Measurements from ENCODE around the gene PCDHA12.
A peak's percentile ranks its signal among the peaks of the same experiment; 100 is the strongest.
"Not testable (repeated sequence)": the region's sequence is repeated elsewhere in the genome, so short reads cannot be mapped to it uniquely, and the experiment has no call there.

PCDHA12 gene

DNA sequence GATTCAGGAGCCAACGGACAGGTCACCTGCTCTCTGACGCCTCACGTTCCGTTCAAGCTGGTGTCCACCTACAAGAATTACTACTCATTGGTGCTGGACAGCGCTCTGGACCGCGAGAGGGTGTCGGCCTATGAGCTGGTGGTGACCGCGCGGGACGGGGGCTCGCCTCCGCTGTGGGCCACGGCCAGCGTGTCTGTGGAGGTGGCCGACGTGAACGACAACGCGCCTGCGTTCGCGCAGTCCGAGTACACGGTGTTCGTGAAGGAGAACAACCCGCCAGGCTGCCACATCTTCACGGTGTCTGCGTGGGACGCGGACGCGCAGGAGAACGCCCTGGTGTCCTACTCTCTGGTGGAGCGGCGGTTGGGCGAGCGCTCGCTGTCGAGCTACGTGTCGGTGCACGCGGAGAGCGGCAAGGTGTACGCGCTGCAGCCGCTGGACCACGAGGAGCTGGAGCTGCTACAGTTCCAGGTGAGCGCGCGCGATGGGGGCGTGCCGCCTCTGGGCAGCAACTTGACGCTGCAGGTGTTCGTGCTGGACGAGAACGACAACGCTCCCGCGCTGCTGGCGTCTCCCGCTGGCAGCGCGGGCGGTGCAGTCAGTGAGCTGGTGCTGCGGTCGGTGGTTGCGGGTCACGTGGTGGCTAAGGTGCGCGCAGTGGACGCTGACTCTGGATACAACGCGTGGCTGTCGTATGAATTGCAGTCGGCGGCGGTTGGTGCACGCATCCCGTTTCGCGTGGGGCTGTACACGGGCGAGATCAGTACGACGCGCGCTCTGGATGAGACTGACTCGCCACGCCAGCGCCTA, 17.7 kb upstream of the PCDHA12 start:
- no peak for DNase-seq (ENCODE audit: low spot score)

DNA sequence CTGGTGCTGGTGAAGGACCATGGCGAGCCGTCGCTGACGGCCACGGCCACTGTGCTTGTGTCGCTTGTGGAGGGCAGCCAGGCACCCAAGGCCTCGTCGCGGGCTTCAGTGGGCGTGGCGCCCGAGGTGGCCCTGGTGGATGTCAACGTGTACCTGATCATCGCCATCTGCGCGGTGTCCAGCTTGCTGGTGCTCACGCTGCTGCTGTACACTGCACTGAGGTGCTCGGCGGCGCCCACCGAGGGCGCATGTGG, 17.2 kb upstream of the PCDHA12 start:
- DNase-seq (ENCODE audit: low spot score): no peak

DNA sequence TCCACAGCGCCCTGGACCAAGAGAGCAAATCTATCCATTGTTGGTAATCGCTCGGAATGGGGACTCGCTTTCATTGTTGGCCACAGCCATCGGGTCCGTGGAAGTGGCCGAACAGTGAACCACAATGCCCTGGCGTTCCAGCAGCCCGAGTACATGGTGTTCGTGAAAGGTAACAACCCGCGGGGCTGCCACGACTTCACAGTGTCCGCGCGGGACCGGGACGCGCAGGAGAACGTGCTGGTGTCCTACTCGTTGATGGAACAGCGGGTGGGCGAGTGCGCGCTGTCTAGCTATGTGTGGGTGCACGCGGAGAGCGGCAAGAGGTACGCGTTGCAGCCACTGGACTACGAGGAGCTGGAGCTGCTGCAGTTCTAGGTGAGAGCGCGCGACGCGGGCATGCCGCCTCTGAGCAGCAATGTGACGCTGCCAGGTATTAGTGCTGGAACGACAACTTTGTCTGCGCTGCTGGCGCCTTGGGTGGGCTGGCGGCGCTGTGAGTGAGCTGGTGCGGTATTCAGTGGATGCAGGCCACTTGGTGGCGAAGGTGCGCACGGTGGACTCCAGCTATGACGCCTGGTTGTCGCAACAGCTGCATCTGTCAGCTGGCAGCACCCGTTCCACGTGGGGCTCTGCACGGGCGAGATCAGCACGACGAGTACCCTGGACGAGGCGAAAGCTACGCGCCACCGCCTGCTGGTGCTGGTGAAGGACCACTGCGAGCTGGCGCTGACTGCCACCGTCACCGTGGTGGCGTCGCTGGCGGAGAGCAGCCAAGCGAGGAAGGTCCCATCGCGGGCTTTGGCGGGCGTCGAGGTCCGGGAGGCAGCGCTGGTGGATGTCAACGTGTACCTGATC, 12.4 kb upstream of the PCDHA12 start:
- no peak for DNase-seq (ENCODE audit: low spot score)

DNA sequence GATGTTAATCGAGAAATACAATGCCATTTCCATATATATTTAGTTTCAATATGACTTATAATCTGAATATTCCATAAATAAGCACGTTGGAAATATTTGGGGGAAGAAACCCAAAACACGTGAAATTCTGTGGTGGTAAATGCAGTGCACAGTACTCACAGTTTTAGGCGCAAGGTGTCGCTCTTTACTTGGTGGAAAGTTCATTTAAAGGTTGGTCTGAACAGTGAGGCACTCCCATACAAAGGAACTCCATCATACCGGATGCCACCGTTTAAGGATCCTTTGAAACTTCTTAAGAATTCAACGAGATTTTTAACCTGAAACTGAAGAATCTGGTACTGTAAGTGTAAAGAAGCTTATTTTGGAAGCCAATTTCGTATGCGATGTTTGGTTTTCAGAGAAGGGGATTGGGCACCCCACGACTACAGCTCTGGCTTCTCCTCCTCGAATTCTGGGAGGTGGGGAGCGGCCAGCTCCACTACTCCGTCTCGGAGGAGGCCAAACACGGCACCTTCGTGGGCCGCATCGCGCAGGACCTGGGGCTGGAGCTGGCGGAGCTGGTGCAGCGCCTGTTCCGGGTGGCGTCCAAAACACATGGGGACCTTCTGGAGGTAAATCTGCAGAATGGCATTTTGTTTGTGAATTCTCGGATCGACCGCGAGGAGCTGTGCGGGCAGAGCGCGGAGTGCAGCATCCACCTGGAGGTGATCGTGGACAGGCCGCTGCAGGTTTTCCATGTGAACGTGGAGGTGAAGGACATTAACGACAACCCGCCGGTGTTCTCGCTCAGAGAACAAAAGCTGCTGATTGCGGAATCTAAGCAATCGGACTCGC, 6.2 kb upstream of the PCDHA12 start, which contains the start of gene PCDHA11:
Gene PCDHA11, plus strand, starts transcription at position 237 of the 834 bp plus-strand sequence. Its CDS starts 147 bp downstream, at position 384.
- peak; percentile 5 for DNase-seq (ENCODE audit: low spot score)

DNA sequence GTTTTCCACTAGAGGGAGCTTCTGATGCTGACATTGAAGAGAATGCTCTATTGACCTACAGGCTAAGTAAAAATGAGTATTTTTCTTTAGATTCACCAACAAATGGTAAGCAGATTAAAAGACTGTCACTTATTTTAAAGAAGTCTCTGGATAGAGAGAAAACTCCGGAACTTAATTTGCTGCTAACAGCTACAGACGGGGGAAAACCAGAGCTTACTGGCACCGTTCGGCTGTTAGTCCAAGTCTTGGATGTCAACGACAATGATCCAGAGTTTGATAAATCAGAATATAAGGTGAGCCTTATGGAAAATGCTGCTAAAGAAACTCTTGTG, 5.6 kb upstream of the PCDHA12 start:
- peak; percentile 15 for DNase-seq (ENCODE audit: low spot score)

DNA sequence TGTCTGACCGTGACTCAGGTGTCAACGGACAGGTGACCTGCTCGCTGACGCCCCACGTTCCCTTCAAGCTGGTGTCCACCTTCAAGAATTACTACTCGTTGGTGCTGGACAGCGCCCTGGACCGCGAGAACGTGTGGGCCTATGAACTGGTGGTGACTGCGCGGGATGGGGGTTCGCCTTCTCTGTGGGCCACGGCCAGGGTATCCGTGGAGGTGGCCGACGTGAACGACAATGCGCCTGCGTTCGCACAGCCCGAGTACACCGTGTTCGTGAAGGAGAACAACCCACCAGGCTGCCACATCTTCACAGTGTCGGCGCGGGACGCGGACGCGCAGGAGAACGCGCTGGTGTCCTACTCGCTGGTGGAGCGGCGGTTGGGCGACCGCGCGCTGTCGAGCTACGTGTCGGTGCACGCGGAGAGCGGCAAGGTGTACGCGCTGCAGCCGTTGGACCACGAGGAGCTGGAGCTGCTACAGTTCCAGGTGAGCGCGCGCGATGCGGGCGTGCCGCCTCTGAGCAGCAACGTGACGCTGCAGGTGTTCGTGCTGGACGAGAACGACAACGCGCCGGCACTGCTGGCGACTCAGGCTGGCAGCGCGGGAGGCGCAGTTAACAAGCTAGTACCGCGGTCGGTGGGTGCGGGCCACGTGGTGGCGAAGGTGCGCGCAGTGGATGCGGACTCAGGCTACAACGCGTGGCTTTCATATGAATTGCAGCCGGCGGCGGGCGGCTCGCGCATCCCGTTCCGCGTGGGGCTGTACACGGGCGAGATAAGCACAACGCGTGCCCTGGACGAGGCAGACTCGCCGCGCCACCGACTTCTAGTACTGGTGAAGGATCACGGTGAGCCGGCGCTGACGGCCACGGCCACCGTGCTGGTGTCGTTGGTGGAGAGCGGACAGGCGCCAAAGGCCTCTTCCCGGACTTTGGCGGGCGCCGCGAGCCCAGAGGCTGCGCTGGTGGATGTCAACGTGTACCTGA, 4.6 kb upstream of the PCDHA12 start:
- no peak for DNase-seq (ENCODE audit: low spot score)

DNA sequence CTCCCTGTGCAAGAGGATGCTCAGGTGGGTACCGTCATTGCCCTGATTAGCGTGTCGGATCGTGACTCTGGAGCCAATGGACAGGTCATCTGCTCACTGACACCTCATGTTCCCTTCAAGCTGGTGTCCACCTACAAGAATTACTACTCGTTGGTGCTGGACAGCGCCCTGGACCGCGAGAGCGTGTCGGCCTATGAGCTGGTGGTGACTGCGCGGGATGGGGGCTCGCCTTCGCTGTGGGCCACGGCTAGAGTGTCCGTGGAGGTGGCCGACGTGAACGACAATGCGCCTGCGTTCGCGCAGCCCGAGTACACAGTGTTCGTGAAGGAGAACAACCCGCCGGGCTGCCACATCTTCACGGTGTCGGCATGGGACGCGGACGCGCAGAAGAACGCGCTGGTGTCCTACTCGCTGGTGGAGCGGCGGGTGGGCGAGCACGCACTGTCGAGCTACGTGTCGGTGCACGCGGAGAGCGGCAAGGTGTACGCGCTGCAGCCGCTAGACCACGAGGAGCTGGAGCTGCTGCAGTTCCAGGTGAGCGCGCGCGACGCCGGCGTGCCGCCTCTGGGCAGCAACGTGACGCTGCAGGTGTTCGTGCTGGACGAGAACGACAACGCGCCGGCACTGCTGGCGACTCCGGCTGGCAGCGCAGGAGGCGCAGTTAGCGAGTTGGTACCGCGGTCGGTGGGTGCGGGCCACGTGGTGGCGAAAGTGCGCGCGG, 1.6 kb downstream of the PCDHA12 start:
- not testable (repeated sequence) for DNase-seq (ENCODE audit: low spot score)

DNA sequence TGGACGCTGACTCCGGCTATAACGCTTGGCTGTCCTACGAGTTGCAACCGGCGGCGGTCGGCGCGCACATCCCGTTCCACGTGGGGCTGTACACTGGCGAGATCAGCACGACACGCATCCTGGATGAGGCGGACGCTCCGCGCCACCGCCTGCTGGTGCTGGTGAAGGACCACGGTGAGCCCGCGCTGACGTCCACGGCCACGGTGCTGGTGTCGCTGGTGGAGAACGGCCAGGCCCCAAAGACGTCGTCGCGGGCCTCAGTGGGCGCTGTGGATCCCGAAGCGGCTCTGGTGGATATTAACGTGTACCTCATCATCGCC, 2.1 kb downstream of the PCDHA12 start:
- DNase-seq (ENCODE audit: low spot score): no peak

DNA sequence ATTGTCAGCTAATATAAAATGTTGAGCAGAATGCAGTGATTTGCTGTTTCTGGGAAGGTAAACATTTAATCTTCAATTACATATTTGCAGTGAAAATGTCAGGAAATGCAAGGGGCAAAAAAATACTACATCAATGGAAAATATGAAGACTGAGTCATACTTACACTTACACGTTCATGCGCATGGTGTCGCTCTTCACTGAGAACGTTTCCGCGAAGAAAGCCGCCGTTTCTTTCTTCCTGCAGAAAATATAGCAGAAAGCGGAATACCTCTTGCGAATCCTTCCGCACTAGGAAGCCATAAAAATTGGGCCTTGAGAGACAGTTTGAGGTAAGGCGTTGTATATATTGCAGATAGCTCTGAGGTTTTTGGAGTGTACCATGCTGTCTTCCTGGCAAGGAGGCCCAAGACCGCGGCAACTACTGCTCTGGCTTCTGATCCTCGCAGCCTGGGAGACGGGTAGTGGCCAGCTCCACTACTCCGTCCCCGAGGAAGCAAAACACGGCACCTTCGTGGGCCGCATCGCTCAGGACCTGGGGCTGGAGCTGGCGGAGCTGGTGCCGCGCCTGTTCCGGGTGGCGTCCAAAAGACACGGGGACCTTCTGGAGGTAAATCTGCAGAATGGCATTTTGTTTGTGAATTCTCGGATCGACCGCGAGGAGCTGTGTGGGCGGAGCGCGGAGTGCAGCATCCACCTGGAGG, 6.9 kb downstream of the PCDHA12 start, which contains the start of gene PCDHA13:
Gene PCDHA13, plus strand, starts transcription at position 236 of the 702 bp plus-strand sequence. Its CDS starts 145 bp downstream, at position 381.
- no peak for DNase-seq (ENCODE audit: low spot score)

DNA sequence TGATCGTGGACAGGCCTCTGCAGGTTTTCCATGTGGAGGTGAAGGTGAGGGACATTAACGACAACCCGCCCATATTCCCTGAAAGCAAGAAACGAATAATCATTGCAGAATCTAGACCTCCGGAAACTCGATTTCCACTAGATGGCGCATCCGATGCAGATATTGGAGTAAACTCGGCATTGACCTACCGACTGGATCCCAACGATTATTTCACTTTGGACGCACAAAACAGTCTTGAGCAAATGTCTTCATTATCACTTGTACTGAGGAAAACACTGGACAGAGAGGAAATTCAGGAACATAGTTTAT, 7.4 kb downstream of the PCDHA12 start:
- DNase-seq (ENCODE audit: low spot score): peak; percentile 10

DNA sequence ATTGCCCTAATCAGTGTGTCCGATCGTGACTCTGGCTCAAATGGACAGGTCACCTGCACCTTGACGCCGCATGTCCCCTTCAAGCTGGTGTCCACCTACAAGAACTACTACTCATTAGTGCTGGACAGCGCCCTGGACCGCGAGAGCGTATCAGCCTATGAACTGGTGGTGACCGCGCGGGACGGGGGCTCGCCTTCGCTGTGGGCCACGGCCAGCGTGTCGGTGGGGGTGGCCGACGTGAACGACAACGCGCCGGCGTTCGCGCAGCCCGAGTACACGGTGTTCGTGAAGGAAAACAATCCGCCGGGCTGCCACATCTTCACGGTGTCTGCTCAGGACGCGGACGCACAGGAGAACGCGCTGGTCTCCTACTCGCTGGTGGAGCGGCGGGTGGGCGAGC, 8.3 kb downstream of the PCDHA12 start:
- no peak for DNase-seq (ENCODE audit: low spot score)

DNA sequence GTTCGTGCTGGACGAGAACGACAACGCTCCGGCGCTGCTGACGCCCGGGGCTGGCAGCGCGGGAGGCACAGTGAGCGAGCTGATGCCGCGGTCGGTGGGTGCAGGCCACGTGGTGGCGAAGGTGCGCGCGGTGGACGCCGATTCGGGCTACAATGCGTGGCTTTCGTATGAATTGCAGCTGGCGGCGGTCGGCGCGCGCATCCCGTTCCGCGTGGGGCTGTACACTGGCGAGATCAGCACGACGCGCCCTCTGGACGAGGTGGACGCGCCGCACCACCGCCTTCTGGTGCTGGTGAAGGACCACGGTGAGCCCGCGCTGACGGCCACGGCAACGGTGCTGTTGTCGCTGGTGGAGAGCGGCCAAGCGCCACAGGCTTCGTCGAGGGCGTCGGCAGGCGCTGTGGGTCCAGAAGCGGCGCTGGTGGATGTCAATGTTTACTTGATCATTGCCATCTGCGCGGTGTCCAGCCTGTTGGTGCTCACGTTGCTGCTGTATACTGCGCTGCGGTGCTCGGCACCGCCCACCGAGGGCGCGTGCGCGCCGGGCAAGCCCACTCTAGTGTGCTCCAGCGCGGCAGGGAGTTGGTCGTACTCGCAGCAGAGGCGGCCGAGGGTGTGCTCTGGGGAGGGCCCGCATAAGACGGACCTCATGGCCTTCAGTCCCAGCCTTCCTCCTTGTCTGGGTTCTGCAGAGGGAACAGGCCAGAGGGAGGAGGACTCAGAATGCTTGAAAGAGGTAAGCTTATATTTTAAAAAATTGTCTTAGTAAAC, 9.0 kb downstream of the PCDHA12 start:
- DNase-seq (ENCODE audit: low spot score): no peak

DNA sequence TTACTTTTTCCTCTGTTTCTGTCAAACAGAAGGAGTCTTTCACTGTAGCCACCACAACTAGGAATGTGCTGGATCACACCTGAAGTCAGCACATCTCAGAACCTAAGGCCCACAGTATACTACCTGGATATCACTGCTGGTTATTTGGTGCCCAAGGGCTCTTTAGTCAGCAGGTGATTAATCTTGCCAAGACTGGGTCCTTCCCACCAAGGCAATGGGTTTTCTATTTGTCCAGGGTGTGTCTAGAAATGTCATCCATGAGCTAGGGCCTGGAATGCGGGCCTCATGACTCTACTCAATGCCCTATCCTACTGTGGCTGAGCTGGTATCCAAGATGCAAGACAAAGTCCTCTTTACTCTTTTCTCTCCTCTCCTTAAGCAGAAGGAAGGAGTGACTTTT, 41.2 kb downstream of the PCDHA12 start:
- DNase-seq (ENCODE audit: low spot score): no peak

DNA sequence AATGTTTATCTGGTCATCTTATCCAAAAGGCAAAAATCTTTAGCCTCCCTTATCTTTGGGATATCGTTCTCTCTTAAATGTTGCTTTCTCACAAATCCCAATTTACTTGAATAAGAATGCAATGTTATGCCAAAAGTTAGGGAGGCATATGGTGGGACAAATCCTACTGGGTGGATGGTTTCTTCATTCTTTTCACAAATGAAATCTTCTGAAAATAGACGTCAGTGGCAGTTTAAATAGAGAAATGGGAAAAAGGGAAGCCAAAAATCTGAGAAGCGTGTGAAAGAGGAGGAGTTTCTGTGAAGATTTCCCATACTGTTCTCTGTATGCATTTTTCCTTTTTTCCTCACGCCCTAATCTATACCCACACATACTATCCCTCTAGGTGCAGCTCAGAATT, 48.5 kb downstream of the PCDHA12 start:
- DNase-seq (ENCODE audit: low spot score): no peak

DNA sequence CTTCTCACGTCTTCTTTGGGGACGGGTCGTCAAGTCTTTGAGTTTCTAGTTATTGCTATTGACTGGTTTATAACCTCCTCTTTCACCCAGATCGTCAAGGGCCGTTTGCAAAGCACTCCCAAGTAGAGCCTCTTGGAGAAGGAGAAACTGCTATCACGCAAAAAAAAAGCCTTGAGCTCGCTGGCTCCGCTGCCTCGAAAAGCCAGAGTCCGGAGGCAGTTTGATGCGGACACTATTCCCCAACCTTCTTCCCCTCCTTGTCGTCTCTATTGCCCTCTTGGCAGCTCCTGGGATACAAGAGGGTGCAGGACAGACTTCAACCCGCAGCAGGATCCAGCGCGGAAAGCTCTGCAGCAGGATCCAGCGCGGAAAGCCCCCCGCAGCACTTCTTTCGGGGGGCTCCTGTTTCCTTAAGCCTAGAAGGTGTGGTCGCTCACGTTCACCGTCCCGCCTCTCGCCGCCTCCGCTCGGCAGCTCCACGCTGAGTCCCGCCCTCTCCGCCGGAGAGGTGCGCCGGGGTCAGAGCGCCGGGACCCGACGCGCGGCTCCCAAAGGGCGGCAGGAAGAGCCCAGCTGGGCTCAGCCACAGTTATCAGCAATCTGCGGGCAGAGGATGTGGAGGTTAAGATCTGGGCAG, 50.8 kb downstream of the PCDHA12 start, which contains the start of gene PCDHAC1:
Gene PCDHAC1, plus strand, starts transcription at position 494 of the 637 bp plus-strand sequence. CDS start 594 bp downstream, outside the sequence.
- DNase-seq (ENCODE audit: low spot score): no peak

DNA sequence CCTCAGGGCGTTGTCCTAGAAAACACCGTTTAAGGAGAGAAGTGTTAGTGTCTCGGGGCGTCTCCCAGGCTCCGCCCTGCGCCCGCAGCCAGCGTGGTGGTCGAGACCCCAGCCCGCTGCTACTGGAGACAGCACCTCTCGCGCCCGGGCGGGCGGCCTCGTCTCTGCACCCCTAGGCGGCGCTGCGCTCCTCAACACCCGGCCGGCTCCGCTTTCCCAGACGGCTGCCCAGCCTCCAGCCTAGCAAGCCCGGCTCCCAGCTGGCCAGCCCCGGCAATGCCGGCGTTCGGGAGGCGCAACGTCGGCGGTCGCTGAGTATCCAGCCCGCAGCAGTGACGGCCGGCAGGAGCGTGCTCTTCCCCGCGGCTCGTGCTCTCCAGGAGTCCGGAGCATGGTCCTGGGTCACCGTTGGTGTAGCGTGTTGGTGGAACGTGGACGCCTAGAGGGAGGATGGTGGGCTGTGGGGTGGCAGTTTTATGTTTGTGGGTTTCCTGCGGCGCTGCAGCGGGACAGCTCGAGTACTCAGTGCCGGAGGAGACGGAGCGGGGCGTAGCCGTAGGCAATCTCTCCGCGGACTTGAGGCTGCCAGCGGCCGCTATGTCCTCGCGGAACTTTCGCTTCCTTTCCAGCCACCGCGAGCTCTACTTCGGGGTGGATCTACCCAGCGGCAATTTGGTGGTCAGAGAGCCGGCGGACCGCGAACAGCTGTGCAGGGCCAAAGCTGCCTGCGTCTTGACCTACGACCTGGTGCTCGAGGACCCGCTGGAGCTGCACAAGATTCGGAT, 51.5 kb downstream of the PCDHA12 start:
- DNase-seq (ENCODE audit: low spot score): no peak

DNA sequence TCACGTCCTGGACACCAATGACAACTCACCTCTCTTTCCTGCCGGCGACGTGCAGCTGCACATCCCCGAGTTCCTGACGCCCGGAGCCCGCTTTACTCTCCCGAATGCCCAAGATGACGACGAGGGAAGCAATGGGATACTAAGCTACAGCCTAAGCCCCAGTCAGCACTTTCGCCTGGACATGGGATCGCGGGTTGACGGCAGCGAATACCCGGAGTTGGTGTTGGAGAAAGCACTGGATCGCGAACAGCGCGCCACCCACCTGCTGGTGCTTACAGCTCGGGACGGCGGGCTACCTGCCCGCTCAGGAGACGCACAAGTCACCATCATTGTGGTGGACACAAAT, 52.1 kb downstream of the PCDHA12 start:
- no peak for DNase-seq (ENCODE audit: low spot score)

All from NAMALWA (cell line).